Body of pancreas (tissue), 4 donors: ENCODE results near the gene NAA20. TPM values are rescaled to one million over a fixed set of nuclear protein-coding genes. Genes with fewer than 3 reads are reported as not detected.

Source experiments
- ATAC-seq: fragments of 150-250 bp; one replicate; pipeline ENCODE4 v1.9.1; 2016
- DNase-seq, 4 donors: peaks; one replicate each; pipeline ENCODE4 v3.0.0-alpha.2; 2019
- H3K27ac ChIP-seq, 4 donors: fragments of 200-600 bp; sonication (generic); 1 replicate in 3 of 4; 2 replicates in 1 of 4; pipeline versions ENCODE4 v1.5.1 to v1.6.1; 2016 to 2019; ENCODE audit warnings: mild to moderate bottlenecking in 1 of 4, mixed read lengths in 1 of 4, moderate library complexity in 1 of 4
- H3K27me3 ChIP-seq, 2 donors: fragments of 200-600 bp; sonication (generic); one replicate each; pipeline ENCODE4 v1.6.0; 2016; ENCODE audit warnings: mild to moderate bottlenecking in 1 of 2
- H3K36me3 ChIP-seq, 2 donors: fragments of 200-600 bp; sonication (generic); replicated peaks in 1 of 2; 2 replicates each; pipeline ENCODE4 v1.5.1; 2016; ENCODE audit warnings: low read depth in 2 of 2; ENCODE audit not compliant: insufficient read depth in 1 of 2
- H3K4me1 ChIP-seq: fragments of 200-600 bp; sonication (generic); one replicate; pipeline ENCODE4 v1.6.0; 2016
- H3K4me3 ChIP-seq, 2 donors: fragments of 200-600 bp; sonication (generic); 1 replicate in 1 of 2; 2 replicates in 1 of 2; pipeline ENCODE4 v1.5.1; 2016 to 2019
- H3K9me3 ChIP-seq, 3 donors: fragments of 200-600 bp; sonication (generic); 1 replicate in 2 of 3; 2 replicates in 1 of 3; pipeline ENCODE4 v1.5.1; 2016
- CTCF ChIP-seq, 7 experiments: fragments of 450-650 bp in 4 of 7; fragments of 200-600 bp in 3 of 7; sonication (generic) in 3 of 7; IDR thresholded peaks; one replicate each; pipeline ENCODE4 v1.5.1; 2016 to 2019; ENCODE audit warnings: antibody characterized with exemption in 7 of 7
- POLR2A ChIP-seq, 3 donors: fragments of 450-650 bp; IDR thresholded peaks; one replicate each; pipeline ENCODE4 v1.6.1; 2016; ENCODE audit warnings: antibody characterized with exemption in 3 of 3, mild to moderate bottlenecking in 2 of 3
- WGBS, 2 donors: methylation state at CpG; one replicate each; pipeline ENCODE4 v1.1.5; 2017; 5-methylcytosine and 5-hydroxymethylcytosine counted together
- intact Hi-C: fragments of 100-400 bp; cut with DNase I; formaldehyde crosslinking; loops from one replicate; pipeline ENCODE4 v1.15.1; 2023
- total RNA-seq, 2 donors: library from RNA; depleted of rRNA; stranded (reverse); fragments of >200 nt; gene quantifications; one replicate each; pipeline ENCODE4 v1.1.0, GENCODE V29; 2016

NAA20 gene
- total RNA-seq, 2 donors from 2014 or later: 19.2 to 23.4 TPM

- H3K4me3 ChIP-seq: no peak overlapping the region
- no peaks in the 10 kb centered on the region for H3K36me3 ChIP-seq
- TF ChIP-seq POLR2A (IDR thresholded peaks at IDR 0.05): no peak
- TF ChIP-seq CTCF (IDR thresholded peaks at IDR 0.05): no peak
- intact Hi-C loops: no loop called here
- H3K27ac ChIP-seq: peak overlapping the region; percentile 90 to 95 (median 94)
- H3K9me3 ChIP-seq: no peaks in the 10 kb centered on the region
- 0 to 9% methylated on average over 6 to 7 of the region's 7 CpGs for WGBS, 2 donors
- no peak for ATAC-seq
- peak; percentile 49 to 79 (median 59) for DNase-seq
- peaks cover 43% of the 10 kb centered on the region for H3K4me1 ChIP-seq
- H3K27me3 ChIP-seq: no peaks in the 10 kb centered on the region
These were observed 43.1 kb upstream of the NAA20 start for GRCh38 chr20:19973961-19974629.

- ATAC-seq (peak; percentile 85), DNase-seq (peak; percentile 89 to 95 (median 94))
- intact Hi-C loops: no loop called here
- Histone ChIP-seq H3K36me3 (no peaks in the 10 kb centered on the region), H3K9me3 (no peaks in the 10 kb centered on the region), H3K4me1 (peaks cover 51% of the 10 kb centered on the region), H3K4me3 (peak overlapping the region; percentile 30 to 53), H3K27ac (peak overlapping the region; percentile 90 to 95 (median 94)), H3K27me3 (no peaks in the 10 kb centered on the region)
- TF ChIP-seq CTCF (IDR thresholded peaks at IDR 0.05): peak in 3 of 7 experiments; percentile 12 to 33 (median 28)
- peak; percentile 93 to 95 (median 94) for TF ChIP-seq POLR2A (IDR thresholded peaks at IDR 0.05)
- 0 to 3% methylated on average over 10 to 42 of the region's 44 CpGs for WGBS, 2 donors
These were observed 42.3 kb upstream of the NAA20 start for GRCh38 chr20:19974630-19975435.

GRCh38 chr20:19975436-19975799 is 41.7 kb upstream of the NAA20 start:
- Histone ChIP-seq H3K4me1 (peaks cover 56% of the 10 kb centered on the region), H3K27me3 (no peaks in the 10 kb centered on the region), H3K9me3 (no peaks in the 10 kb centered on the region), H3K4me3 (peak overlapping the region; percentile 30 to 53), H3K36me3 (no peaks in the 10 kb centered on the region), H3K27ac (peak overlapping the region; percentile 90 to 95 (median 94))
- ATAC-seq (peak; percentile 42), DNase-seq (peak; percentile 62 to 75 (median 68))
- TF ChIP-seq CTCF (IDR thresholded peaks at IDR 0.05): no peak
- TF ChIP-seq POLR2A (IDR thresholded peaks at IDR 0.05): peak in 2 of 3 donors; percentile 59 to 61
- intact Hi-C loops: no loop called here
- WGBS, 2 donors: 10 to 15% methylated on average over 5 to 18 of the region's 18 CpGs

- peak; percentile 54 to 65 (median 57) for DNase-seq
- H3K27me3 ChIP-seq: no peaks in the 10 kb centered on the region
- H3K36me3 ChIP-seq: no peaks in the 10 kb centered on the region
- peak; percentile 21 for ATAC-seq
- no peaks in the 10 kb centered on the region for H3K9me3 ChIP-seq
- peak overlapping the region; percentile 30 to 53 for H3K4me3 ChIP-seq
- 13 to 16% methylated on average over 5 to 9 of the region's 9 CpGs for WGBS, 2 donors
- peaks cover 61% of the 10 kb centered on the region for H3K4me1 ChIP-seq
- H3K27ac ChIP-seq: peak overlapping the region; percentile 90 to 95 (median 94)
- TF ChIP-seq CTCF (IDR thresholded peaks at IDR 0.05) (no peak), POLR2A (IDR thresholded peaks at IDR 0.05) (no peak)
- intact Hi-C loops: no loop called here
These were observed 41.3 kb upstream of the NAA20 start for GRCh38 chr20:19975901-19976300.
